ENCODE results near the gene TVP23C.

Gene TVP23C

DNA sequence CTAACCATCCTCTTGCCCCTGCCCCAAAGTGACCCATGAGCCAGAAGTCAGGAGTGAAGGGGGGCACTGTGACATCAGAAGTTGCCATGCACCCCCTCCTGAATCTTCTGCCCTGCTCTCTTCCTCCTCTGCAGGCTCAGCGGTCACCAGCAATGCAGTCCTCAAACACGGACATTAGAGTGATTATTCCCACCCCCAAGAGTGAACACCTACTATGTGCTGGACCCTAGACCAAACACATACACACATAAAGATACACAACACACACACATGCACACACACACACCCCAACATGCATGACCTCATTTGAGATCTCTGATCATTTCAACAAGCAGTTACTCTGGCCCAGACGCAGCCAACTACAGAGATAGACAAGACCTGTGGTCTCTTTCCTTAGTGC is 95.7 kb downstream of the TVP23C start, which contains the start of gene CDRT4:
Gene CDRT4, minus strand, starts transcription at position 30 of the 400 bp plus-strand sequence. CDS start 27,383 bp downstream, outside the sequence.
- Histone ChIP-seq H3K9ac (ENCODE audit: low read depth, low read length) (no peak within 1 kb of the TSS), H3K4me1 (ENCODE audit: insufficient read depth, low read length) (peaks cover 3% of the 10 kb centered on the region; the same call in 1 of the 2 replicates), H3K27ac (ENCODE audit: low read length) (no peak within 1 kb of the TSS), H3K9me3 (ENCODE audit: insufficient read depth, low read depth, low read length) (no peaks in the 10 kb centered on the region), H3K36me3 (ENCODE audit: insufficient read depth, low read depth, low read length) (no peaks in the 10 kb centered on the region), H3K27me3 (ENCODE audit: insufficient read depth, low read length) (no peaks in the 10 kb centered on the region), H3K4me3 (ENCODE audit: low read length) (no peak within 1 kb of the TSS)

DNA sequence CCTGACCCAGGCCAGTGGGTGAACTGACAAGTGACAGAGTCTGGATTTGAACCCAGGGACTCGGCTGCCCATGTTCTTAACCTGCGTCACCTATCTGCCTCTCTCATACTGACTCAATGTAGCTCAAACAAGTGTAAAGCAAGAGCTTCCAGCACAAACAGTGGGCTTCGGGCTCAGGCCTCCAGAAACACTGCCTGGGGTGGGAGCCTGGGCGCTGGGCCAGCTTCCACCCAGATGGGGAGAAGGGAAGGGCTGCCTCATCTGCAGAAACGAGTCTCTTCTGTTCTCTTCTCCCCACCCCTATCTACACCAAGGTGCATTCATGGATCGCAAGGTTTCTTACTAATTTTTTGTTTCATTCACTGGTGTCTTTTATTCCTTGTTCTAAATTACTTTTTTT is 97.2 kb downstream of the TVP23C start:
- Histone ChIP-seq H3K36me3 (ENCODE audit: insufficient read depth, low read depth, low read length) (no peaks in the 10 kb centered on the region), H3K27ac (ENCODE audit: low read length) (no peak overlapping the region), H3K4me3 (ENCODE audit: low read length) (no peak overlapping the region), H3K9ac (ENCODE audit: low read depth, low read length) (no peak overlapping the region), H3K4me1 (ENCODE audit: insufficient read depth, low read length) (no peaks in the 10 kb centered on the region), H3K9me3 (ENCODE audit: insufficient read depth, low read depth, low read length) (no peaks in the 10 kb centered on the region), H3K27me3 (ENCODE audit: insufficient read depth, low read length) (no peaks in the 10 kb centered on the region)

DNA sequence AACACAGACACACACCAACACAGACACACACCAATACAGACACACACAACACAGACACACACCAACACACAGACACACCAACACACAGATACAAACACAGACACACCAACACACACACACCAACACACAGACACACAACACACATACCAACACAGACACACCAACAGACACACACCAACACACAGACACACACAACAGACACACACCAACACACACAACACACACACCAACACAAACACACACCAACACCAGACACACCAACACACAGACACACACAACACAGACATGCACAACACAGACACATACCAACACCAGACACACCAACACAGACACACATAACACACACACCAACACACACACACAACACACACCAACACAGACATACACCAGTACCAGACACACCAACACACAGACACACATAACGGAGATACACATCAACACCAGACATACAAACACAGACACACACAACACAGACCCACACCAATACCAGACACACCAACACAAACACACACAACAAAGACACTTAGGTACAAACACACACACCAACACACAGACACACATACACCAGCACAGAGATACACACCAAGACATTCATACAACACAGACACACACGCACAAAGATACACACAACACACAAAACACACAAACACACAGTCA is 98.1 kb downstream of the TVP23C start:
- Histone ChIP-seq H3K27ac (ENCODE audit: low read length) (no peak overlapping the region), H3K9me3 (ENCODE audit: insufficient read depth, low read depth, low read length) (no peaks in the 10 kb centered on the region), H3K36me3 (ENCODE audit: insufficient read depth, low read depth, low read length) (no peaks in the 10 kb centered on the region), H3K9ac (ENCODE audit: low read depth, low read length) (no peak overlapping the region), H3K27me3 (ENCODE audit: insufficient read depth, low read length) (no peaks in the 10 kb centered on the region), H3K4me1 (ENCODE audit: insufficient read depth, low read length) (no peaks in the 10 kb centered on the region), H3K4me3 (ENCODE audit: low read length) (no peak overlapping the region)

DNA sequence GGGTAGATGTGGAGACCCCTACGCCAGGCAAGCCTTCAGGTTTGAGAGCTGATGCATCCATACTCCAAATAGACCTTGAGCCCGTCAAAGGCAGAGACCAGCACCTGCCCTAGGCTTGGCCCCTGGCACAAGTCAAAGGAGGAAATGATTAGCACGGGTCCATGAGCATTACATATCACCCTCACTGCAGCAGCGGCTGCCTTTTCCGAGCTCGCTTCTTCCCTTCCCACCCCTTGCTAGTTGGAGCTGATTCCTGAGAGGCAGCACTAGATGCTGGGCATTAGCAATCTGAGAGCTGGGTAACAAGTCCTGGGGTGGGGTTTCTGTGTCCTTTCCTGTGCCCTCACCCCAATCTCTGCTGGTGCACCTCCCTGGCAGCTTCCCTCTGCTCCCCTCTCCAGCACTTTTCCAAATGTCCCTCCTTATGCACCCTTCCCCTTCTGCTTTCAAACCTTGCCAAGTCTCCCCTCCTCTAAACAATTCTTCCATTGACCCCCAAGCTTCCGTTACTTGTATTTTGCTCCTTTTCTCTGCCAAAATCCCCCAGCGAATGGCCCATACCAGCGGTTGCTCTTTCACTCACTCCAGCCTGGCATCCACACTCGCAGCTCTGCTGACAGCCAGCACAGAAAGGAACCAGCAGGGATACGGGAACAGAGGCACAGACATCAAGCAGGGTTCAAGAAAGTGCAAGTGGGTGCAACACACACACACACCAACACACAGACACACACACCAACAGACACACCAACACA is 98.9 kb downstream of the TVP23C start:
- Histone ChIP-seq H3K9ac (ENCODE audit: low read depth, low read length) (no peak overlapping the region), H3K9me3 (ENCODE audit: insufficient read depth, low read depth, low read length) (no peaks in the 10 kb centered on the region), H3K4me3 (ENCODE audit: low read length) (no peak overlapping the region), H3K4me1 (ENCODE audit: insufficient read depth, low read length) (no peaks in the 10 kb centered on the region), H3K36me3 (ENCODE audit: insufficient read depth, low read depth, low read length) (no peaks in the 10 kb centered on the region), H3K27me3 (ENCODE audit: insufficient read depth, low read length) (no peaks in the 10 kb centered on the region), H3K27ac (ENCODE audit: low read length) (no peak overlapping the region)

DNA sequence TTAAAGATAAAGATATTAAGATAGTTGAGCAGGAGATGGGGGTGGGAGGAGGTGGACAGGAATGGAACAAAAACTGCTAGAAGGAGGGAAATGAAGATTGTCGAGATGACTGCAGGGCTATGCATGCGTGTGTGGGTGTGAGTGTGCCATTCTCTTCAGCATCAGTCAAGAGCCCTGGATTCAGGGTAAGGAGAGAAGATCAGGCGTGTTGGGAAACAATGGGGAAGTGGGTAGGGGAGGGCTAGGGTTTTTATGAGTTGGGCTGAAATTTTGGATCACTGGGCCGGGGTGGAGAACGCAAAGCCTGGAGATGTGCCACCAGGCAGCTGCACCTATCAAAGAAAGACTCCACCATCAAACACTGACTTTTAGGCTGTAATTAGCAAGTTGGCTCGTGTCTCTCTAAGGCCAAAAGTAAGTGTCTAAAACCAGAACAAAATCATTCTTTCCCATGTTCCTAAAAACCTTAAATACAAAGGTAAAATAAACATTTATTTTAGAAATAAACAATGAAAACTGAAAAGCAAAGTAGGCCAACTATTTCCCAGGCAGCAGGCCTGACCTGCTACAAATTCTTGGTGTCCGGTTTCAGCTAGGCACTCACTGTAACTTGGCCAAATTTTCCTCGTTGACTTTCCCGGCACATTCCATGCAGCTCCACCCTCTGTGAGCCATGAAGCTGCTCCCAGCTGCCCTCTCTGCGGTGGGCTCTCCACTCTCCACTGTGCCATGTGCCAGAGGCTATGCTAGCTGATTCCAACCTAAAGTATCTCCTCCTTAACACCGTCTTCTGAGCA is 100.1 kb downstream of the TVP23C start:
- Histone ChIP-seq H3K27ac (ENCODE audit: low read length) (no peak overlapping the region), H3K27me3 (ENCODE audit: insufficient read depth, low read length) (no peaks in the 10 kb centered on the region), H3K36me3 (ENCODE audit: insufficient read depth, low read depth, low read length) (no peaks in the 10 kb centered on the region)

DNA sequence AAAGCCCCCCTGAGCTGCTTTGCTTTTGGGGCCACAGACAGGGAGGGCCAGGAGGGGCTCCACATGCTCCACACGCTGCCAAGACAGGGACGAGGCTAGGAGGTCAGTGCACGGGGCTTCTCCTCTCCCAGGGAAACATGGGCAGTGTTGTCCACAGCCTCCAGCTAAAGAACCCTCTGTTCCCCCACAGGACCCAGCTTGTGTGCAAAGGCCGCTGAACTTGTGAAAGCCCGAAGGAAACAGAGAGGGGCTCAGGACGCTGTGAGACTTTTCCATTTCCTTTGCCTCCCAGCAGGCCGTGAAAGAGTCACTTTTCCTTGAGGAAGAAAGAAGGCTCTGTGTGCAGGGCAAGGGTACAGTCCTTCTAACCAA is 105.6 kb downstream of the TVP23C start:
- H3K4me3 ChIP-seq (ENCODE audit: low read length), result no peak overlapping the region
- H3K27ac ChIP-seq (ENCODE audit: low read length), result no peak overlapping the region
- no peak overlapping the region for H3K9ac ChIP-seq (ENCODE audit: low read depth, low read length)
- H3K36me3 ChIP-seq (ENCODE audit: insufficient read depth, low read depth, low read length), result peaks cover 3% of the 10 kb centered on the region; the same call in 1 of the 2 replicates
- H3K9me3 ChIP-seq (ENCODE audit: insufficient read depth, low read depth, low read length), result no peaks in the 10 kb centered on the region; the same call in none of the 2 replicates
- H3K27me3 ChIP-seq (ENCODE audit: insufficient read depth, low read length), result no peaks in the 10 kb centered on the region
- H3K4me1 ChIP-seq (ENCODE audit: insufficient read depth, low read length), result no peaks in the 10 kb centered on the region

More for the DNA sequence above, 100.1 kb downstream of the TVP23C start:
- no peak overlapping the region for H3K4me3 ChIP-seq (ENCODE audit: low read length)
- no peaks in the 10 kb centered on the region for H3K4me1 ChIP-seq (ENCODE audit: insufficient read depth, low read length)
- H3K9me3 ChIP-seq (ENCODE audit: insufficient read depth, low read depth, low read length), result no peaks in the 10 kb centered on the region
- no peak overlapping the region for H3K9ac ChIP-seq (ENCODE audit: low read depth, low read length)

DNA sequence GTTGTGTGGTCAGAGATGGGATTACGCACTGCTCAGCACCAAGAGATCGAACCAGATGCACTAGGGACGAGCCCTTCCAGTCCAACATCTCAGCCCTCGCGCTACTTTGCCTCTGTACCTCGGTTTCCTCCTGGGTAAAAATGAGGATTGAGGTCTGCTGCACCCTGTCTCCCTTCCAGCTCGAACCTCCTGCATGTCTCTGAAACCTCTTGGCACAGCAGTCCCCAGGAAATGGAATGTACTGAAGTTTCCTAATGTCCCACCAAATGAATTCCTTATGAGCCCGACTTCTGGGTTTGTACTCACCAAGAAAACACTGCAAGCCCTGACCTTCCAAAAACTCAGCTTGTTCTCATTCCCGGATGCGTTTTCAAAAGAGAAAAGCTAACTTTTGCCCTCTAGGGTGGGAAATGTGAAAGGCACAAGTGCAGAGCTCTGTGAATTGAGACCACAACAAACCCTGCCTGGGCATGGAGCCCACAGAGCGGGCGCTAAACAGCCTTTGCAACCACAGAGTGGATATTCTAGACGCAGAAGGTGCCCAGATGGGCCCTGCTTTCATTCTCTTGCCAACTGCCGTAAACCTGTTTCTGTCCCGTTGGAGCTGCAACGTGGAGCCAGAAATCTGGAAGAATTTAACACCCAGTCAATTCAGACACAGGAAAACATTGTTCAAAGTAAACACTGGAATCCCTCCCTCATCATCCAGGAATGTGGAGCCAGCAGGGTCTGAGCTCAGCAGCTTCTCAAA is 106.1 kb downstream of the TVP23C start:
- Histone ChIP-seq H3K36me3 (ENCODE audit: insufficient read depth, low read depth, low read length) (peaks cover 8% of the 10 kb centered on the region; the same call in 1 of the 2 replicates), H3K27ac (ENCODE audit: low read length) (no peak overlapping the region), H3K9me3 (ENCODE audit: insufficient read depth, low read depth, low read length) (no peaks in the 10 kb centered on the region; the same call in none of the 2 replicates), H3K4me1 (ENCODE audit: insufficient read depth, low read length) (no peaks in the 10 kb centered on the region), H3K9ac (ENCODE audit: low read depth, low read length) (no peak overlapping the region), H3K27me3 (ENCODE audit: insufficient read depth, low read length) (no peaks in the 10 kb centered on the region), H3K4me3 (ENCODE audit: low read length) (no peak overlapping the region)

DNA sequence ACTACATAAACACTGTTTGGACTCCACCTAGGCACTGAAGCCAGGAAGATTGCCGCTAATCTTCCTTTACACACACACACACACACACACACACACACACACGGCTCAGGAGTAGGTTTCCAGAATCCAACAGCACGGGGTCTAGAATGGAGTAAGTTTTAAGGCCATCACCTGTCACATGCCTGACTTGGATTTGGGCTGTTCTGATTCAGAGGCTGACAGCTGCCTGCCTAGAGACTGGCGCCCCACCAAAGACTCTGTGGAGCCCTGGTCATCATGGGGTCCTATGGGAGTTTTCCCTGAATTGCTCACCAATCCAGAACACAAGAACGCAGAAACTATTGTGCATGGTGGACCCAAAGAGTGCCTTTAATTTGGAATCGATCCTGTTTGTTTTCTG is 106.8 kb downstream of the TVP23C start:
- Histone ChIP-seq H3K4me3 (ENCODE audit: low read length) (no peak overlapping the region), H3K9ac (ENCODE audit: low read depth, low read length) (no peak overlapping the region), H3K27me3 (ENCODE audit: insufficient read depth, low read length) (no peaks in the 10 kb centered on the region), H3K27ac (ENCODE audit: low read length) (no peak overlapping the region), H3K4me1 (ENCODE audit: insufficient read depth, low read length) (no peaks in the 10 kb centered on the region), H3K9me3 (ENCODE audit: insufficient read depth, low read depth, low read length) (no peaks in the 10 kb centered on the region; the same call in none of the 2 replicates), H3K36me3 (ENCODE audit: insufficient read depth, low read depth, low read length) (peaks cover 15% of the 10 kb centered on the region; the same call in 1 of the 2 replicates)

DNA sequence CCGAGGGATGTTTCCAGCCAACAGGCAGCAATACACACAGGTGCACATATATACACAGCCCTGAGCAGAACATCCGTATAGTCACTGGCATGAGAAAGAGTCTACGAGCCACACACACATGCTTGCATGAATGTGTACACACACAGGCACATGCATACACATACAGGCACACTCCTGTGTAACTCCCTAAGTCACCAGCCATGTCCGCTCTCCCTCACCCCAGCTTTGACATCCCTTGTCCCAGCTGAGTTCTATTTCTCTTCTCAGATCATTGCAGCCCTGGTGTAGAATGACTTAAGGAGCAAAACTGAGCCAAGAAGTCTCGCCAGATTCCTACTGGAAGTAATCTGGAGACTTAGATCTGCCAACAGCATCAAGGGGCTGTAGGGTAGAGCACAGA is 108.9 kb downstream of the TVP23C start:
- no peak overlapping the region for H3K4me3 ChIP-seq (ENCODE audit: low read length)
- peaks cover 15% of the 10 kb centered on the region; the same call in 1 of the 2 replicates for H3K36me3 ChIP-seq (ENCODE audit: insufficient read depth, low read depth, low read length)
- H3K27me3 ChIP-seq (ENCODE audit: insufficient read depth, low read length), result no peaks in the 10 kb centered on the region
- H3K4me1 ChIP-seq (ENCODE audit: insufficient read depth, low read length), result no peaks in the 10 kb centered on the region
- no peaks in the 10 kb centered on the region; the same call in none of the 2 replicates for H3K9me3 ChIP-seq (ENCODE audit: insufficient read depth, low read depth, low read length)
- no peak overlapping the region for H3K9ac ChIP-seq (ENCODE audit: low read depth, low read length)
- H3K27ac ChIP-seq (ENCODE audit: low read length), result no peak overlapping the region

DNA sequence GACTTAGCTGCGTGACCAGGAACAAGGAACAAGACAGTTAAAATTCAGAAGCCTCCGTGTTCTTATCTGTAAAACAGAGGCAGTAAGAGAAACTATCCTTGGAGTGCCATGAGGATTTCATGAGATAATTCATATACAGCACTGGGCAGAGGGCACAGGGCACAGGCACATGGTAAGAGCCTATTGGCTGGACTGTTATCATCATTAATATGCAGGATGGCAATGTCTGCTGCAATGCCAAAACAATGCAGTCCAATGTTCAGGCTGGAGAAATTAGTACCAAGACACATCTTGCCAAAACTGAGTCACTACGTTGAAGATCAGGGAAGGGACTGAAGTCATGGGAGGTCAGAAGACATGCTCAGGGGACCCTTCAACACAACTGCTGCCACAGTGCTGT is 109.5 kb downstream of the TVP23C start:
- no peak overlapping the region for H3K9ac ChIP-seq (ENCODE audit: low read depth, low read length)
- H3K4me1 ChIP-seq (ENCODE audit: insufficient read depth, low read length), result no peaks in the 10 kb centered on the region
- peaks cover 15% of the 10 kb centered on the region; the same call in 1 of the 2 replicates for H3K36me3 ChIP-seq (ENCODE audit: insufficient read depth, low read depth, low read length)
- H3K4me3 ChIP-seq (ENCODE audit: low read length), result no peak overlapping the region
- no peaks in the 10 kb centered on the region for H3K27me3 ChIP-seq (ENCODE audit: insufficient read depth, low read length)
- no peaks in the 10 kb centered on the region; the same call in none of the 2 replicates for H3K9me3 ChIP-seq (ENCODE audit: insufficient read depth, low read depth, low read length)
- H3K27ac ChIP-seq (ENCODE audit: low read length), result no peak overlapping the region

DNA sequence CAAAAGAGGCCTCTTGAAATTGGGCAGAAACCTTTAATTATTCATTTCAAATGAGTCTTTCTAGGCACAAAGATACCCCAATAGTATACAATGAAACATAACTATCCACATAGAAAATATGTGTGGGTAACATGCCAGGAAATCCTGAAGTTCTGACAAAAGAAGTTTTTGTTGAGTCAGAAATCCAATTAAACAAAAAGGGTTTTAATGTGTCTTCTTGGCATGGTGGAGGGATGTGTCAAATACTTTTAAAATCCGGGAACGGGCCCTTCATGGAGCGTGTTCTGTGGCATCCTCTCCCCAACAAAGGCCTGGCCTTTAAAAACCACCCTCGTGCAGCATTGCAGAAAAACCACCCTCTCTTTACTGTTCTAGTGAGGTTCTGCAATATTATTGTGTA is 110.0 kb downstream of the TVP23C start:
- Histone ChIP-seq H3K9me3 (ENCODE audit: insufficient read depth, low read depth, low read length) (no peaks in the 10 kb centered on the region; the same call in none of the 2 replicates), H3K36me3 (ENCODE audit: insufficient read depth, low read depth, low read length) (peaks cover 15% of the 10 kb centered on the region; the same call in 1 of the 2 replicates), H3K4me1 (ENCODE audit: insufficient read depth, low read length) (no peaks in the 10 kb centered on the region), H3K9ac (ENCODE audit: low read depth, low read length) (no peak overlapping the region), H3K4me3 (ENCODE audit: low read length) (no peak overlapping the region), H3K27me3 (ENCODE audit: insufficient read depth, low read length) (no peaks in the 10 kb centered on the region), H3K27ac (ENCODE audit: low read length) (no peak overlapping the region)

Data from iPS-20b (cell line).